HepG2 (cell line): Measurements from ENCODE around the gene CENATAC. TPM values are rescaled to one million over a fixed set of nuclear protein-coding genes. Genes with fewer than 3 reads are reported as not detected.
"Not testable (repeated sequence)": the region's sequence is repeated elsewhere in the genome, so short reads cannot be mapped to it uniquely, and the experiment has no call there.

ENCODE experiments used
- ATAC-seq: fragments of 200-7000 bp; cut with Tn5 transposase; 3 replicates; pipeline ENCODE4 v1.9.1; 2020; ENCODE audit warnings: mild to moderate bottlenecking, moderate library complexity
- BruUV-seq: library from RNA; stranded (reverse); fragments of 400-500 nt; replicated peaks from 2 replicates; lab custom pipeline; 2021; lab: Mats Ljungman, UMichigan
- CTCF ChIA-PET: fragments of 300-600 bp; formaldehyde crosslinking; extraction: SDS; loops from one replicate; lab custom pipeline; 2021; ENCODE audit warnings: low total read pairs, inconsistent platforms, low intra/inter-chr PET ratio; lab: Yijun Ruan, JAX
- POLR2A ChIA-PET: fragments of 350-600 bp; sonication (Branson Sonifier 250); formaldehyde crosslinking; loops from one replicate; lab custom pipeline; 2020; ENCODE audit warnings: antibody characterized with exemption, inconsistent platforms; lab: Yijun Ruan, JAX
- DNase-seq: peaks from one replicate; pipeline ENCODE4 v3.0.0-alpha.2; 2015; ENCODE audit warnings: low spot score
- FAIRE-seq: peaks from 3 replicates; lab custom pipeline; 2011; peaks lifted over from hg19 to GRCh38; lab: Jason Lieb, UNC
- H2AFZ ChIP-seq: one replicate; pipeline ENCODE4 v1.6.1; 2011; ENCODE audit warnings: low read length, inconsistent platforms
- H3K27ac ChIP-seq: fragments of 300-600 bp; 3 replicates; pipeline ENCODE4 v1.8.0; 2011; ENCODE audit warnings: mixed run types, mild to moderate bottlenecking, mixed read lengths, low read length, inconsistent platforms; ENCODE audit not compliant: insufficient read depth; ENCODE audit errors: extremely low read length
- H3K27me3 ChIP-seq, 2 experiments: fragments of 200-600 bp in 1 of 2; 2 replicates in 1 of 2; 3 replicates in 1 of 2; pipeline versions ENCODE4 v1.6.0 to v1.8.0; 2011; ENCODE audit warnings: low read length in 2 of 2, mild to moderate bottlenecking in 2 of 2, moderate library complexity in 2 of 2, inconsistent platforms in 1 of 2; ENCODE audit not compliant: insufficient read depth in 2 of 2, control insufficient read depth in 1 of 2
- H3K36me3 ChIP-seq, 2 experiments: fragments of 200-600 bp in 1 of 2; replicated peaks in 1 of 2; 2 replicates in 1 of 2; 3 replicates in 1 of 2; pipeline versions ENCODE4 v1.5.1 to v1.8.0; 2011; ENCODE audit warnings: low read length in 2 of 2, inconsistent platforms in 1 of 2; ENCODE audit not compliant: insufficient read depth in 2 of 2, control insufficient read depth in 1 of 2
- H3K4me1 ChIP-seq: 2 replicates; pipeline ENCODE4 v1.5.1; 2012; ENCODE audit warnings: low read length, inconsistent platforms; ENCODE audit not compliant: insufficient read depth
- H3K4me2 ChIP-seq: 2 replicates; pipeline ENCODE4 v1.6.0; 2011; ENCODE audit warnings: low read depth, low read length, inconsistent platforms
- H3K4me3 ChIP-seq, 3 experiments: fragments of 200-600 bp in 1 of 3; sonication (generic), shearing (Covaris generic) in 1 of 3; replicated peaks in 1 of 3; 2 replicates each; pipeline ENCODE4 v1.5.1; 2011 to 2016; ENCODE audit warnings: low read length in 3 of 3, inconsistent platforms in 2 of 3, low read depth in 2 of 3, mild to moderate bottlenecking in 2 of 3, control low read depth in 1 of 3, mixed read lengths in 1 of 3; ENCODE audit not compliant: insufficient read depth in 1 of 3
- H3K79me2 ChIP-seq: one replicate; pipeline ENCODE4 v1.6.1; 2011; ENCODE audit warnings: low read length, inconsistent platforms; ENCODE audit not compliant: insufficient read depth
- H3K9ac ChIP-seq: 2 replicates; pipeline ENCODE4 v1.6.0; 2011; ENCODE audit warnings: mild to moderate bottlenecking, low read depth, low read length, inconsistent platforms; ENCODE audit not compliant: insufficient read depth
- H3K9me3 ChIP-seq: 2 replicates; pipeline ENCODE4 v1.5.1; 2012; ENCODE audit warnings: mild to moderate bottlenecking, low read length
- H4K20me1 ChIP-seq: 2 replicates; pipeline ENCODE4 v1.6.0; 2011; ENCODE audit warnings: inconsistent platforms, mild to moderate bottlenecking, low read length, moderate library complexity; ENCODE audit not compliant: insufficient read depth
- ZMYM4 ChIP-seq: sonication (generic); formaldehyde crosslinking; IDR thresholded peaks from 2 replicates; pipeline ENCODE4 v1.8.1; 2023; ENCODE audit warnings: mild to moderate bottlenecking, missing genetic modification reagents
- WGBS: methylation state at CpG from one replicate; pipeline ENCODE4 v1.1.6; 2017; ENCODE audit warnings: low lambda C conversion rate; 5-methylcytosine and 5-hydroxymethylcytosine counted together
- in situ Hi-C: cut with HindIII; loops from 2 replicates; pipeline ENCODE4 v1.10.0; 2017; ENCODE audit warnings: low pct_unique_long_range_greater_than_20kb; ENCODE audit not compliant: extremely low pct_ligation_motif_present
- intact Hi-C: fragments of 100-400 bp; cut with micrococcal nuclease; formaldehyde crosslinking; loops from one replicate; pipeline ENCODE4 v1.10.0; 2022; ENCODE audit not compliant: unreplicated experiment
- polyA plus RNA-seq, 8 experiments: library from polyadenylated mRNA; depleted of rRNA in 3 of 8; stranded (reverse) in 7 of 8; unstranded in 1 of 8; fragments of >200 nt; fragmentation: Illumina TruSeq in 4 of 8; extraction: Trizol in 4 of 8; gene quantifications; 2 replicates each; pipeline versions ENCODE4 v1.2.1 to v1.2.3, GENCODE V29; 2011 to 2016; ENCODE audit warnings: low read depth in 4 of 8, missing spikeins in 1 of 8, mixed read lengths in 1 of 8; ENCODE audit not compliant: insufficient read depth in 1 of 8
- total RNA-seq, 5 experiments: library from RNA; depleted of rRNA; stranded (reverse); fragments of >200 nt; fragmentation: Illumina TruSeq; extraction: Trizol; gene quantifications; 2 replicates each; pipeline ENCODE4 v1.2.3, GENCODE V29; 2016; ENCODE audit warnings: low read depth in 1 of 5

CENATAC gene
- total and polyA plus RNA-seq, 2 of the 13 experiments (the other 11 are each of a cell fraction or from before 2014, with no cell fraction given): 21.7 to 25.0 TPM

GRCh38 chr11:119031912-119032280 lies 34.0 kb downstream of the CENATAC start:
- WGBS: 45% methylated on average over 9 of the region's 9 CpGs
- Histone ChIP-seq H3K4me2 (peak overlapping the region; percentile 47), H2AFZ (peak overlapping the region; percentile 80), H3K4me3 (no peak overlapping the region), H3K9ac (peak overlapping the region; percentile 22; the same call in 1 of the 2 replicates), H3K36me3 (peaks cover 0 to 1% of the 10 kb centered on the region in 2 experiments; a peak in 1 of 5 replicates), H3K27ac (peak overlapping the region; percentile 4), H4K20me1 (no peaks in the 10 kb centered on the region), H3K9me3 (no peaks in the 10 kb centered on the region), H3K4me1 (peaks cover 53% of the 10 kb centered on the region), H3K79me2 (peaks cover 33% of the 10 kb centered on the region), H3K27me3 (no peaks in the 10 kb centered on the region; a peak in 1 of 5 replicates)
- no peak for DNase-seq
- ChIA-PET CTCF (no interaction called here), POLR2A (interaction anchor here (0.9 to 1.7 kb wide), 6 partner anchors 17 to 287 kb away, joined by 3 to 6 read pairs (median 4); partner anchors contain the start of genes HMBS and HYOU1)
- no peak for ATAC-seq
- FAIRE-seq: no peak
- no peak for TF ChIP-seq ZMYM4
- in situ Hi-C loops (no loop called here), intact Hi-C loops (loop anchor here (2.0 kb wide), 2 partner anchors 33 to 63 kb away; partner anchors contain the start of gene CENATAC)
- BruUV-seq: no TSS peak

GRCh38 chr11:119033421-119033820 lies 35.5 kb downstream of the CENATAC start:
- BruUV-seq, FAIRE-seq, H3K4me2 ChIP-seq, H3K27me3 ChIP-seq, H2AFZ ChIP-seq, intact Hi-C loops, ATAC-seq, H3K27ac ChIP-seq, H3K4me3 ChIP-seq, H4K20me1 ChIP-seq, CTCF ChIA-PET, in situ Hi-C loops, H3K36me3 ChIP-seq, H3K9ac ChIP-seq, H3K9me3 ChIP-seq, DNase-seq: not testable (repeated sequence)
- 60% methylated on average over 10 of the region's 10 CpGs for WGBS
- H3K4me1 ChIP-seq: peaks cover 37% of the 10 kb centered on the region
- peaks cover 17% of the 10 kb centered on the region for H3K79me2 ChIP-seq
- POLR2A ChIA-PET: interaction anchor here (1.2 to 1.3 kb wide), 2 partner anchors 15 to 52 kb away, joined by 4 read pairs; partner anchors contain the start of gene HMBS
